Activated CD4-positive, alpha-beta T cell treated with anti-CD3 and anti-CD28 coated beads, Interleukin-2, amount 50 U/mL, for 48 hours (primary cell): ENCODE results near the gene FTH1.

Experiments used
- DNase-seq, 2 experiments: peaks; one replicate each; pipeline ENCODE4 v3.0.0-alpha.2; 2020

FTH1 gene

DNA sequence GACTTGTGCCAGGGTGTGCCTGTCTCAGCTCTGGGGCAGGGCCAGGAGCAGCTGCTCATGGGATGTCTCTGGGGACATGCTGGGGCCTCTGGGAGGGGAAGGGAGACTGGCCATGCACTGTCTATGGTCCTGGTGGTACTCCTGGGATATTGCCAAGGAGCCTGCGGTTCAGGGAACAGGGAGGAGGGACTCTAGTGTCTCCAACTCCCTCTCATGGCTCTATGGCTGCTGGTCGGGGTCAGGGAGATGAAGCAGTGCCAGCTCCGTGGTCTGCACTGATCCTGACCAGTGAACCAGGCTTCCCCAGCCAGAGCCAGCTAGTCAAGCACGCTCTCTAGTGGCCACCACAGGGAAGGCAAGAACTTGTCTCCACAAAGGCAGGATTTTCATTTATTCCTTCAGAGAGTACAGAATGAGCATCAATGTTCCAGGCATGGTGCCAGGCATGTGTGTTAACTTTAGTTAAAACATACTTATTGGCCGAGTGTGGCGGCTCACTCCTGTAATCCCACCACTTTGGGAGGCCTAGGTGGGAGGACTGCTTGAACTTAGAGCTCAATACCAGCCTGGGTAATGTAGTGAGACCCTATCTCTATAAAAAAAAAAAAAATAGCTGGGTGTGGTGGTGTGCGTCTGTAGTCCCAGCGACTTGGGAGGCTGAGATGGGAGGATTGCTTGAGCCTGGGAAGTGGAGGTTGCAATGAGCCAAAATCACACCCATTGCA, 19.8 kb downstream of the FTH1 start:
- peak; percentile 70 to 79 for DNase-seq

- DNase-seq = no peak
Observed at GRCh38 chr11:61946894-61947293, 20.5 kb downstream of the FTH1 start.

- DNase-seq = no peak
Observed at GRCh38 chr11:61945191-61945590, 22.2 kb downstream of the FTH1 start.

- DNase-seq = no peak
Observed at GRCh38 chr11:61940466-61940865, 27.0 kb downstream of the FTH1 start.

- no peak for DNase-seq
Observed at GRCh38 chr11:61935861-61936260, 31.6 kb downstream of the FTH1 start.

DNA sequence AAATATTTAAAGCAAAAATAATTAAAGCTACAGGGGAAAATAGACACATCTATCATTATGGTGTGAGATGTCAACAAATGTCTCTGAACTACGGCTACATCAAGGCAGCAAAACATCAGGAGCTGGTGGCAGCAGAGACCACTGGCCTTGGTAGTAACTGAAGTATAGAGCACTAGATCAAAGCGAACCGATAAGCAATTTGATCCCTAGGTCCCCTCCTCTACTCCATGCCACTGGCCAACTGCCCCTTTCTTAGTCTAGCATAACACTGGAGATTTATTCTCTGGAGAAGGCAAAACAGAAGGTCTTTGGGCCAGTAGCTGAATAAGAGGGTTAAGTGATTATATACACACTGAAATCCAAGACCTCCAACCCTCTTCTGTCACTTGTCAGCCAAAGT, 36.5 kb downstream of the FTH1 start:
- no peak for DNase-seq

GRCh38 chr11:61928606-61929005, 38.8 kb downstream of the FTH1 start:
- no peak for DNase-seq

GRCh38 chr11:61927501-61927900, 39.9 kb downstream of the FTH1 start:
- no peak for DNase-seq

DNA sequence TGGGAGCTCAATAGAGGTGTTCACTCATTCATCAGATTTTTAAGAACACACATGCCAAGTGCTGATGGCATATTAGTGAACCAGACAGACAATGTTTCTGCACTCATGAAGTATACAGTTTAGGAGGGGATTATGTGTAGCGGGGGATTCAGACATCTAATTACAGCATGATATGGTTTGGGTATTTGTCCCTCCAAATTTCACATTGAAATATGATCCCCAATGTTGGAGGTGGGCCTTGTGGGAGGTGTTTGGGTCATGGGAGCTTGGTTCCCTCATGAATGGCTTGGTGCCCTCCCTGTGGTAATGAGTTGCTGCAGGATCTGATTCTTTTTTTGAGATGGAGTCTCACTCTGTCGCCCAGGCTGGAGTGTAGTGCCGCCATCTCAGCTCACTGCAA, 41.2 kb downstream of the FTH1 start:
- no peak for DNase-seq

GRCh38 chr11:61925736-61926135, 41.7 kb downstream of the FTH1 start:
- DNase-seq = no peak

GRCh38 chr11:61924064-61924455, 43.4 kb downstream of the FTH1 start:
- DNase-seq = no peak

DNA sequence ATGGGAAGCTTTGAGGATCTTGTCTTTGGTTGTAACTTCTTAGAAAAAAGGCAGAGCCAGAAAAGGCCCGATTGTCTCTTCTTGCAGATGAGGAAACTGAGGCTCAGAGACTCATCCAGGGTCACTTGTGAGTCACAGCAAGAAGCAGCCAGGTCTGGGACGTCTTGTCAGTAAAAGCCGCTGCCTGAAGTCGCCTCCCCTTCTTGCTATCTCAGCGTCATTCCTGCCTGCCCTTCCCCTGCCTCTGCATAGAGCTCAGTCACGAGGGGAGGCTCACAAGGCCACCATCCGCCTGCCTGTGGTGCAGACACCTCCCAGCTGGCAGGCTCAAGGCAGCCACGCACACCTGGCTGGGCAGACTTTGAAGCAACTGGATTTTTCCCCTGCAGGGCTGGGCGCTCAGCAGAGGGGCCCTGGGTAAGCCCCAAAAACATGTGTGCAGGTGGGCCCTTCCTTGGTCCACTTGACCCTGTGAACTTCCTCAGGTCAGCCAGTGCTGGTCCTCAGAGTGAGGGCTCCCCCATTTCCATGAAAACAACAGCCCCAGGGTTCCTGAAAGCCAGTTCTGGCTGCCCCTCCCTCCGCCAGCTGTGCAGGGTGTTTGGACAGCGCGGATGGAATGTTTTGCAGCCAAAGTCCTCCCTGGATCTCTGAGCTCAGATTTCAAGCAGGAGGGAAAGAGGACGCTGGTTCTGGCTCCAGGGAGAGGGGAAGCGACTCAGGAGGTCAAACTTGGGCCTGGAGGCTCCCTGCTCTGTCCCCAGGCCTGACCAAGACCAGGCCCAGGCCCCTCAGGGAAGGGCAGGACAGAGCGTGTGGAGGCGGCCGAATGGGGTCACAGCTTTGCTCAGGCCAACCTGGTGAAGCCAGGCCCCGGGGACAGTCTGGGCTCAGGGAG, 44.0 kb downstream of the FTH1 start:
- DNase-seq = no peak

DNA sequence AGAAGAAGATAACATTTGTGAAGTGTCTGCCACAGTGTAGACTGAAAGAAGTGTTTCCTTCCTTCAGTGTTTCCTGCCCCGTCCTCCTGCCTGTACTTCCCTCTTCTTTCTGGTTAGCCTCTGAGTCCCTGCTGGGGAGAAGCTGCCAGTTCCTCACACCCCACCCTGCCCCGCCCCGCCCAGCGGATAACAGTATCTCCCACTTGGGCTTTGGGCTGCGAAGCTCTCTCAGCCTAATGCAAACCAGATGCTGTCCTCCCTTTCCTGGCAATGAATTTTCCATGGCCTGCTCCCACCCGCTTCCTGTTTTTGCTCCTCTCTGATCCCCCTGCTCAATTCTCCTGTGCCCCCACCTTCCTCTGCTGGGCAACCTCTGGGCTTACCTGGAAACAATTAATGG, 44.9 kb downstream of the FTH1 start:
- DNase-seq = no peak

GRCh38 chr11:61921446-61921845, 46.0 kb downstream of the FTH1 start:
- no peak for DNase-seq

DNA sequence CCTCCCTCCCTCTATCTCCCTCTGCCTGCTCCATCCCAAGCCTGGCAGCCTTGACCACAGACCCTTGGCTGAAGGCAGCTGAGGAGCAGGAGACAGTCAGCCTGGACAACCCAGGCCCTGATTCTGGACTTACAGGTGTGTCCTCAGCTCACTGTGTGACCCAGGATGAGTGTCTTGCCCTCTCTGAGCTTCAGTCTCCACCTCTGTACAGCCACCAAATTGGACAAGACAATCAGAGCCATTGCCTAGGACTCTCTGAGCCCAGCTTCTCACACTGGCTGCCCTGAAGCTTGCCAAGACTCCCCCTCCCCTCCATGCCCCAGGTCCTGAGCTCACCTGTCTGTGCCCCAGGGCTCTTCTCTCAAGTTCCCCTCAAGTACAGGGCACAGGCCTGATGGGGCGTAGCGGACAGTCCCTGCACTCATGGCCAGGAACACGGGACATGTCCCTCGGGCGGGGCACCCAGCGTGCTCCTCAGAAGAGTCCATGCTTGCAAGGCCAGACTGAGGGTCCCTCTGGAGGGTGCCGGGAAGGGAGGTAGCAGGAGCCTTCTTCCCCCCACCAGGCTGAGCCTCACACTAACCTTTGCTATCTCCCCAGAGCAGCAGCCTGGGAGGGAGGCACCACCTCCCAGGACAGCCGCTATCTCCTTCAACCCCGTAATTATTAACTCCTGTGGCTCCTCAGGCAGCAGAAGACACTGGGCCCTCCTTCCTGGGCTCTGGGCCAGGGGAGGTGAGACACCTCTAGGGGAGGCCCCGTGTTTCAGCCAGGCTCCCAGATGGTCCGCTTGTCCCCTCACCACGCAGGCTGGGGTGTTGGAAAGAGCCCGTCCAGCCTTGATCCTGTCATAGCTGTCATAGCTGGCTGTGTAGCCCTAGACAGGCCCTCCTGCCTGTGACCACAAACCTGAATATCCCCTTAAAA, 47.5 kb downstream of the FTH1 start:
- DNase-seq = no peak

- DNase-seq = no peak
Observed at GRCh38 chr11:61918938-61919704, 48.3 kb downstream of the FTH1 start.

DNA sequence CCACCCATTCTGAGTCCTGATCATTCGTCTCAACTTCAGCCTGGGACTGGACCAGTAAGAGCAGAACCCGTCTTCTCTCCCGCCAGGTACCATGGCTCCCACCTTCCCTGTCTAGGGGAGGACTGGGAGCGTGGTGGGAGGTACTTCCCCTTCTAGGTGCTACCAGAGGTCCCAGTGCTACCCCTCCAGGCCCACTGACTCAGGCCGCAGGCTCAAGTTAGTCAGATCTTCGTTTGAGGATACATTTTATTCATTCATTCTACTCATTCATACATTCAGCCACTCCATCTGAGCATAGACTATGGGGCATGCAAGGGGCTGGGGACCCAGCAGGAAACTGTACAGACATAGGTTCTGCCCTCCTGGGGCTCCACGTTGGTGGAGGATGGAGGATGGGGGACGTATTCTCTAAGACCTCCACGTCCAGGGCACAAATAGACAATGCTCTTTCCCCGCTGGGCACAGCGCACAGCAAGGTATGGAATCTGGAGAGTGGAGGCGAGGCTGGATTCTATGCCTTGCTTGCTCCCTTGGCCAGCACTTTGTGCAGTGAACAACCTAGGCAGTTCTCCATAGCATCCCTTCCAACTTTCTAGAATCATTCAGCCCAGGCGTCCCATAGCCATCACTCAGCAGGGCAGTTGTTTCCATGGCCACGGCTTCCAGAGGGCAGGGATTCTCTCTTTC, 49.0 kb downstream of the FTH1 start:
- DNase-seq = no peak

- DNase-seq = peak; percentile 11 to 16
Observed at GRCh38 chr11:61917334-61918109, 49.9 kb downstream of the FTH1 start, which contains the start of gene RAB3IL1. RAB3IL1 (minus strand) TSS chr11:61917566; CDS start chr11:61917367, 199 bp downstream.

DNA sequence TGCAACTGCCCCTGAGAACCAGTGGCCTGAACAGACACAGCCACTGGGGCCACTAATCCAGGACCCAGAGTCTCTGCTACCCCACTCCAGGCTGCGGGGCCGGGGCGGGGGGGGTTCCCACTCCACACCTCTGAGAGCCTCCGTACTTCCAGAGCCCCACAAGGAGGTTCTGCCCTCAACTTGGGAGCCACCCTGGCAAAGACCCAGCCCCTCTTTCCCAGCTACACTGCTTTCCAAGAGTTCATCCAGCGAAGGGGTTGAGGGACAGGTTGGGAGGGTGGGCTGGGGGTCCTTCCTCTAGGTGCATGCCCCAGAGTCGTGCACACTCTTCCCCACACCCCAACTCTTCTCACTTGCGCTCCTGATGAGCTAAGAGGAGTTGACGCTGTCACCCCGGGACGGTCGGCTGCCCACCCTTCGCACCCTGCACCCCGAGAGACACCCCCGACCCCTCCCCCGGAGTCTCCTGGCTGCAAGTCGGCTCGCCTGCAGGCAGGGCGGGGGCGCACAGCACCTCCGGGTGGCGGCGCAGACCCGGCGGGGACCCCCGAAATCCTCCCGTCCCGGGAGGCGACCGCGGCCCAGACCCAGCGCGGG, 50.6 kb downstream of the FTH1 start:
- DNase-seq = no peak

DNA sequence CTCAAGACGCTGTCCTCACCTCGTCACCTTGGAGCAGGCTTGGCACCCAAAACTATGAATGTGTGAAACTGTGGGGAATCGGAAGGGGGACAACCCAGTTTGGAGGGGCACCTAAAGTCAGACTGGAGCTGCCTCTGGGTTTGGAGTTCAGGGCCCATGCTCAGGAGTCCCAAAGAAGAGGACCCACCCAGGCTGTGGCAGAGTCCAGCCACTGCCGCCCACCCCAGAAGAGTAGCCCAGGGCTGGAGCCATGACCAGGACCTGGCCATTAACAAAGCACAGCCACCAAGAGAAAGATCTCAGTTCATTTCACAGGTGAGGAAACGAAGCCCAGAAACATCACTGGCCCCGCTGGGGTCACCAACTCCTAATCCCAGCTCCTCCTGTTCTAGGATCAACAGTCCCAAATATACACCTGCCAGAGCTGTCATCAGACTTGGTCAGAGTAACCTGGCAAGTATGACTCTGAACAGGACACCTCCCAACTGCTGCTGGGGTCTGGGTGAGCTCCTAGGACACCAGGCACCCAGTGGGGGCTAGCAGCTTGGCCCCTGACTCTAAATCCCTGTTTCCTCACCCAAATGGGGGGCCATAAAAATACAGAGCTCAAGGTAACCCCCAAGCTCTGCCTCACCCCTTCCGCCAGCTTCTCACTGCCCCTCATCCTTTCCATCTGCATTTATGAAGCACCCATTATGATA, 52.8 kb downstream of the FTH1 start:
- no peak for DNase-seq
